ENCODE data around the gene FKBP11.
A peak's percentile ranks its signal among the peaks of the same experiment; 100 is the strongest.
"Not testable (repeated sequence)": the region's sequence is repeated elsewhere in the genome, so short reads cannot be mapped to it uniquely, and the experiment has no call there.

Gene FKBP11

DNA sequence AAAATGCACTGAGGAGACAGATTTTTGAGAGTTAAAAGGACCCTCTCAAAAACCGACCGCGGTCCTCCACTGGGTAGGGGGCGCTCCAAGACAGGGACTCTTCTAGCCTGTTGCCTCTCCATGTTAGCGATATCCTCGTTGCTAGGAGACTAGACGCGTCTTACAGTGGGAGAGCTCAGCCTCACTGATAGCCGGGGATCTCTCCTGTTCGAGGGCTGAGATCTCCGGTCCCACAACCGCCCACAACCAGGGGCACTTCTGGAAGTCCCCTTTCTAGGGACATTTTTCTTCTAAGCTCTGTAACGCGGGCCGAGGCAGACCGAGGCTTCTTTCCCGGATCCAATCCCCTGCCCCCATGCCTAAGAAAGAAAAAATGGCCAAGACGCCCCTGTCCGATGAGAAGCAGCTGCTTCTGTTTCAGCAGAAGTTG is 21.3 kb downstream of the FKBP11 start:
- peak; percentile 88 for DNase-seq

DNA sequence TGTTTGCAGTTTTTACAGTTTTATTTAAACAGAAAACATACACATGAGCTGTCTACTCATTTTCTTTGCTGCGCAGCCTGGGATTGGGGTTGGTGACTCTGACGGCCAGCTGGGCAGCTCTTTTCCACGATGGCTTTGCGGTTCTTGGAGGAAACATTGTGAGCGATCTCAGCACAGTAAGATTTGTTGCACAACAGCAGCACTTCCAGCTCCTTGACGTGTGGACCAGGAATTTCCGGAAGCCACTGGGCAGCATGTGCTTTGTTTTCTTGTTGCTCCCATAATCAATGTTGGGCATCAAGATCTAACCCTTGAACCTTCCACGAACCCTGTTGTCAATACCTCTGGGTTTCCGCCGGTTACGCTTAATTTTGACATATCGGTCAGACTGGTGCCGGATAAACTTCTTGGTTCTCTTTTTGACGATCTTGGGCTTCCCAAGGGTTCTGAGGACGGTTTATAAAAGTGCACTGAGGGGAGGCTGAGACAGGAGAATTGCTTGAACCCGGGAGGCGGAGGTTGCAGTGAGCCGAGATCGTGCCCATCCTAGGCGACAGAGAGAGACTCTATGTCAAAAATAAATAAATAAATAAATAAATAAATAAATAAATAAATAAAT is 21.8 kb downstream of the FKBP11 start:
- no peak for DNase-seq

DNA sequence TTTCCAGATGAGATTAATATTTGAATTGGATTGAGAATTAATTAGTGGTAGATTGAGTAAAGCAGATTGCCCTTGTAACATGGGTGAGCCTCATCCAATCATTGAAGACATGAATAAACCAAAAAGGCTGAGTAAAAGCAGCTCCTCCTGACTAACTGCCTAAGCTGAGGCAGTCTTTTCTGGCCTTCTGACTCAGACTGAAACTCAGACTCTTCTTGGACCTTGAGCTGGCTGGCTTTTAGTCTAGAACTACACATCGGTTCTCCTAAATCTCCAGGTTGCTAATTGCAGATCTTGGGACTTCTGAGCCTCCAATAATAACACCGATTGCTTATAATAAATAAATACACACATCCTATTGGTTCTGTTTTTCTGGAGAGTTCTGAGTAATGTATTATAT is 24.0 kb downstream of the FKBP11 start:
- no peak for DNase-seq

DNA sequence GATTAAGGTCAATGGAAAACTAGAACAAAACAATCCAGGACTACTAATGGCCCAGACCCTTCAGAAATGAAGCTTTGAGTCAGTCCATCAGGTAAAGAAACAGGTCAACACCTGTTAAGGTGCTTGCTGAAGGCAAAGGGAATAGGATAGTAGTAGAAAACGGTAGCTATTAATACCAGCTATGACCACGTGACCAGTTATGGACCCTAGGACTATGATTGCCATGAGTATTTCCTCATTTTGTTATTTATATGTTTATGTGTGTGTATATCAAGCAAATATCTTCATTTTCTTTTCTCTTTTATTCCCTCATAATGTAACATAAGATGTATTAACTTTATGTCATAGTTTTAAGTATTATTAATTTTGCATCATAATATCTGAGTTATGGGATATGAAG is 25.6 kb downstream of the FKBP11 start:
- no peak for DNase-seq

DNA sequence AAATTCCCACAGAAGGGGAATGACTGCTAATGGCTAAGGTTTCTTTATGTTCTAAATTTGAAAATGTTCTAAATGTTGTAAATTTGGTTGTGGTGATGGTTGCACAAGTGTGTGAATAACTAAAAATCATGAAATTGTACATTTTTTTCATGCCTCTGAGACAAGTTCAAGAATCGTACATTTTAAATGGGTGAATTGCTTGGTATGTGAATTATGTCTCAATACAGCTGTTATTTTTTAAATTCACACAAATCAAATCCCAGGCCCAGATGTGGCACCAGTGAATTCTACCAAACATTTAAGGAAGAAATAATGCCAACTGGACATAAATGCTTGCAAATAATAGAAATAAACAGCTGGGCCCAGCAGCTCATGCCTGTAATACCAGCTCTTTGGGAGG is 31.0 kb downstream of the FKBP11 start:
- DNase-seq, result no peak

DNA sequence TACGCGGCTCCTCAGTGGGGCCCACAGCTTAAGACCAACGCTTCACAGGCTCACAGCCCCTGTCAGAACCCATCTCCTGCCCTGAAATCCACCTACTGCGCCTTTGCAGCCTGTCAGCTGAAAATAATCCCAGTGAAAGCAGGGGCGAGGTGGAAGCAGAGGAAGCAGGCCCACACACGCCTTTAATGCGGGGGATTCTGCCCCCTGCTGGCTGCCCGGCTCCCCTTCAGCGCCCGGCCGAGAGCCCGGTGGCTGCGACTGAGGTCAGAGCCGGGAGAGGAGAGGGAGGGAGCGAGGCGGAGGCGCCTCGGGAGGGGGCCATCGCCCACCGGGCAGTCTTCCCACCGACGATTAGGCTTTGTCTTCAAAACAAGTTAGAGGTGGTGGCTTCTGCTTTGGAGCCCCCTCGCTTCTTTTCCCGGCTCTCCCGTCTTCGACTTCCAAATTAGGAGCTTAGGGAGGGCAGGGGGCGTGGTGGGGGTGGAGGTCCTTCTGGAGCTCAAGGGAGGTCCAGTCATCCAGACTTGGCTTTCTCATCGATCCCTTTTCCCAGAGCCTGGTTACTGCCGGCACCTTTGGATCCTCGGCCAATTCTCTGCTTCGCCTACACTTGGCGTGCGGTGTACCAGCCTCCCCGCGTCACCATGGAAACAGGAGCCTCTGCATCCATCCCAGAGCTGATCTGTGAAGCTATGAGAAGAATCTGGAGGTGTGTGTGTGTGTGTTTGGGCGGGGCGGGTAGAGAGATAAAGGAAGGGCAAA is 34.5 kb downstream of the FKBP11 start:
- DNase-seq, result peak; percentile 71

DNA sequence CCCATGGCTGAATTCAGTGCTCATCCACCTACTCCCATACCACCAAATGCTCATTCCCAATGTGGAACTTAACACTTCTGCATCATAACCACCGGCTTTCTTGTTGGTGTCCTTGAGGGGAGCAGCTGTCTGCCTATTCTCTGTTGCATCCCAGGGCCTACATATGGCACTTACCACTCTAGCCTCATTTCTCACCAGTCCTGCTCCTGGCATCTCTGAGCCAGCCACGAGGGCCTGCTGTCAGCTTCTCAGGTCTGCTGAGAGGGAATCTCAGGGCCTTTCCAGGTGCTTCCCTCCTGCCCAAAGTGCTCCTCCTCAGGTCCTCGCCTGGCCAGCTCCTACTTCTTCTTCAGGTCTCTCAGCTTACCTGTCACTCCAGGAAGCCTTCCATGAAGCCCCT is 35.6 kb downstream of the FKBP11 start:
- no peak for DNase-seq

DNA sequence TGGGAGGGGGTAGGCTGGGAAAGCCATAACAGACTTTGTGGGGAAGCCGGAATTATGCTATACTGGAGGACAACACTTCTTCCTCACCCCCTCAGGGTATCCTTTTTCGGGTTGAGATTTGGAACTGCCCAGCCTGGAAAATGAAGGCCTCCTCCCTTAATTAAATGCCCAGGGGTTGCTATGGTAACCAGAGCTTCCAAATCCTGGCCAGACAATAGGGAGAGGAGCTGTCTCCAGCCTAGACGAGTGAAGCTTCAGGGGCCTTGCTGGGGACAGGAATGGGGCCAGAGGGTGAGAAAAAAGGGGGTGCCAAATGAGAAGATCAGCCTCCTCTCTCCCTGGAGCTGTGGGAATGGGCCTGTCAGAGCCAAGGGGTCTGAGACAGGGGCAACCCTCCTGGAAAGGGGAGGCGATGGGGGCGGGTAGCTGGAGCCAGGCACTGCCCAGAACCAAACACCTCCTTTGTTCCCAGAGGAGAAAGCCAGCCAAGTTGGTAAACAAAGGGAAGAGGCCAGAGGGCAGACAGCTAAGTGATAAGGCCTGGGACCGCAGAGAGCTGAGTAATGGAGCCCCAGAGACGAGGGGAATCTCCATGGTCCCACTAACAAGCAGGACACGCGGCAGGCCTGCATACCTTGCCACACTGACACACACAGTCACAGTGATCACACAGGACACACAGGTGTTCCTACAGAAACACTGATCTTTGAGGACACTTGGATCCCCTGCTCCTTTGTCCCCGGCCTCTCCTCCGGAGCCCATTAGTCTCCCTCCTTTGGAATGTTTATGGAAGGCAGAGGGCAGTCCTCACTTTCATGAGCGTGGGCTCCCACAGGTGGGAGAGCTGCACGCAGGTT is 41.8 kb downstream of the FKBP11 start:
- no peak for DNase-seq

DNA sequence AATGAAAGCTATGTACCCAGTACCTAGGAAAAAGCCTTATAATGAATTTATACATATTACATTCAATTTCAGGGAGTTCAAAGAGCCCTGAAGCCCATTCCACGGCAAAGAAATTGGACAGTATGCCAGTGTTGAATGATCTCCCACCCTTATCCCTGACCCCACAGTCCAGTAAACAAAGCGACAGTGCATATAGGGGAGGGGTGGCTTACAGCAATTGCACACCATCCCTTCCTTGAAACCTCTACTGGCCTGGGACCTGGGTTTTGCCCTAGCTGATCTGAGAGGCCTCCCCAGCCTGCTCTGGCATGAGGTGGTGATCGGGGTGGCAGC is 42.4 kb downstream of the FKBP11 start:
- DNase-seq, result no peak

DNA sequence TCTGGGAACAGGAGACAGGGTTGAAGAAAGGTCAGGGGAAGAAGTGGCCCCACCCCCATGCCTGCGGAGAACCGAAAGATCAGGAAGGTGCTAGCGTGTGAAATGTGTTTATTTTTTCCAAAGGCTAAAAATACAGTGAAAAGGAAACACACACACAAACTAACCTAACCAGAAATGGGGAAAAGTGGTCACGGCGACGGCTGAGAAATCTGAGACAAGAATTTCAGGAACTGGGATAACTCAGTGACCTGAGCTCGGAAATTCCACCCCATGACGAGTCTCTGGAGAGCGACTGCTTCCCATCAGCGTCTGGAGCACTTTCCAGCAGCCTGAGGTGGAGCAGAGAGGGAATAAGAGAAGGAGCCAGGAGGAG is 43.0 kb downstream of the FKBP11 start:
- peak; percentile 63 for DNase-seq

DNA sequence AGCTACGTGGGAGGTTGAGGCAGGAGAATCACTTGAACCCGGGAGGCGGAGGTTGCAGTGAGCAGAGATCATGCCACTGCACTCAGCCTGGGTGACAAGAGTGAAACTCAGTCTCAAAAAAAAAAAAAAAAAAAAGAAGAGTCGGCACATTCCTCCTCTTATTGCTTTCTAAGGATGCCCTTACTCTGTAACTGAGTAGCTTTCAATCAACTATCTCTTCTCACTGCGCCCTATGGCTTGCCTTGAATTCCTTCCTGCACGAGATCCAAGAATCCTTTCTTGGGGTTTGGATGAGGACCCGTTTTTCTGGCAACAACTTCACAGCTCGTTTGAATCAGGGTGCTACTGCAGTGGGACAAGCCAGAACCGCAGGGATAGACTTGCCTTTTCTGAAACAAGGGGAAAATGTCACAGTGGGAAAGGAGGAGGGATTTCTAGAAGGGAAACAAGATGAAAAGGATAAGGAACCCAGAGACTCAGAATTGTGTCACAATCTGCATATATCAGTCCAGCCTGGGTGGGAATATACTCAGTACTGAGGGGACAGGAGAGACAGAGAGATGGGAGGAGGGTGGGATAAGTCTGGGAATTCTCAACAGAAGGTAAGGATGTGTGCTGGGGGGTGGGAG is 43.5 kb downstream of the FKBP11 start:
- DNase-seq, result no peak

DNA sequence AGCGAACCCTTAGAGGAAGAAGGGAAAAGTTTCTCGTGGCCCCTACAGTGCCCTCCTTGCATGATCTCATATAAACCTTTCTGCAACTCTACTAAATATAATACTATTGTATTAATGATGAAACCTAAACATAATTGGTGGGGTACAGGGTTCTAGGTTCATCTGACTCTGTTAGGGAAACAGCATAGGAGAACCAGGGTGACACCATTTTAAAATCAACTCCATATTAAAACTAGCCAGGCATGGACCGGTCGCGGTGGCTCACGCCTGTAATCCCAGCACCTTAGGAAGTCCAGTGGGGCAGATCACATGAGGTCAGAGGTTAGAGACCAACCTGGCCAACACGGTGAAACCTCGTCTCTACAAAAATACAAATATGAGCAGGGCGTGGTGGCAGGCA is 44.6 kb downstream of the FKBP11 start:
- no peak for DNase-seq

DNA sequence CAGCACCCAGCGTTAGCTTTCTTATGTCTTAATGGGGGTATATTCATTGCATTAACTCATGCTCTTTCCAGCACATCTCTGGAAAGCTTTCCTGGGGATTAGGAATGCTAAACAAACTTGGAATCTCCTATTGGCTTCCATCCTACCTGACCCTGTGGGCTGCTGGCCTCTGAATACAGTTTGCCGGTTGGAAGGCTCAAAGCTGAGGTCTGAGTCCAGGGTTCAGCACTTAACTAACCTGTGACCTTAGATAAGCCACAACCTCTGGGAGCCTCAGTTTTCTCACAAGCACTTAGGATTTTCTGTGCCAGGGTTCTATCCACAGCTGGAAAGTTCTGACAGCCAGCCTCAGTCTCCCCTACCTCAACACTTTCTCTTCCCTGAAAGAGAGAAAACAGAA is 46.7 kb downstream of the FKBP11 start:
- no peak for DNase-seq

DNA sequence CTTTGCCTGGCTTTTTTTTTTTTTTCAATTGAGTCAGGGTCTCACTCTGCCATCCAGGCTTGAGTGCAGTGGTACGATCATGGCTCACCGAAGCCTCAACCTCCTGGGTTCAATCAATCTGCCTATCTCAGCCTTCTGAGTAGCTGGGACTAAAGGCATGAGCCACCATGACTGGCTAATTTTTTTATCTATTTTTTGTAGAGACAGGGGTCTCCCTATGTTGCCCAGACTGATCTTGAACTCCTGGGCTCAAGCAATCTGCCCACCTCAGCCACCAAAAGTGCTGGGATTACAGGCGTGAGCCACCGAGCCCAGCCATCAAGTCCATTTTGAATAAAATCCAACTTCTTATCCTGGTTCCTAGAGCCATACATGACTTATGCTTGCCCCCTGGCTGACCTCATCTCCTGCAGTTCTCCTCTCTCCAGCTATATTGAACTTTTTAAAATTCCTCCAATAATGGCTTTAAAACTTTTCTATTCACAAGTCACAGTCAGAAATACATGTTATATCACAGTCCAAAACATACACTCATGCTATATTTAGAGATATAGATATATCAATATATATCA is 49.3 kb downstream of the FKBP11 start:
- no peak for DNase-seq

DNA sequence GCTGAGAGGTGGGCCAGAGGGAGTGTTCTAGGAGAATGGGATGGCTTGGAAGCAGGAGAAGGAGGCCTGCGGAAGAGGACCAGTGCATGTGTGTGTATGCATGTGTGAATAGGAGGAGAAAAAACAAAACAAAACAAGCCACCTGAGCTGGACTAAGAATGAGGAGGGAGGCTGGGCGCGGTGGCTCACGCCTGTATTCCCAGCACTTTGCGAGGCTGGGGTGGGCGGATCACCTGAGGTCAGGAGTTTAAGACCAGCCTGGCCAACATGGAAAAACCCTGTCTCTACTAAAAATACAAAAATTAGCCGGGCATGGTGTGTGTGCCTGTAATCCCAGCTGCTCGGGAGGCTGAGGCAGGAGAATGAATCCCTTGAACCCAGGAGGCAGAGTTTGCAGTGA is 51.8 kb downstream of the FKBP11 start:
- not testable (repeated sequence) for DNase-seq

DNA sequence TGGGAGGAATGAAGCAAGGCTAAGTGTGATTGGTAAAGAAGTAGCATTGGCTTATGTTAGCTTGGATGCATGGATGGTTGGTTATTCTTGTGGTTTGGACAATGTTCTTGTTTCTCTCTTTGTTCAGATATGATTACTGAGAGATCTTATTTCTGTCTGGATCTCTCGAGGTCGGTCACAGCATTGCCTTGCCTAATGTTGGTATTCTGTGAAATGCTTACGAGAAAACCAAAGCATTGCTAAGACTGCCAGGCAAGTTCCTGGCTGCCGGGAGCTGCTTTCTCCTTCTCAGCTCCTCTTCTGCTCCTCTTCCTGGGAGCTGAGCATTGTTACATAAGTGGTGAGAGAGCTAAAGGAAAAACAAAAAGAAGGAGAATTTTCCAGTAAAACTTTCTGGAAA is 52.2 kb downstream of the FKBP11 start:
- DNase-seq, result no peak

Measured in fibroblast of skin of back (primary cell).